OCI-LY3 (cell line): ENCODE measurements around the gene KRTAP9-3.

Experiments used
- H2AFZ ChIP-seq: fragments of 200-600, 300-600 bp; shearing (Covaris generic); 2 replicates; pipeline ENCODE4 v1.6.0; 2014; ENCODE audit warnings: antibody characterized with exemption, low read depth, low read length
- H3K27ac ChIP-seq: fragments of 200-600, 300-600 bp; sonication (generic); 2 replicates; pipeline ENCODE4 v1.5.1; 2014; ENCODE audit warnings: mild to moderate bottlenecking, low read length, moderate library complexity, mixed read lengths
- H3K27me3 ChIP-seq: fragments of 200-600, 300-600 bp; sonication (generic); 2 replicates; pipeline ENCODE4 v1.6.1; 2014; ENCODE audit warnings: low read depth, low read length, mixed read lengths
- H3K36me3 ChIP-seq: fragments of 200-600, 300-600 bp; sonication (generic); replicated peaks from 2 replicates; pipeline ENCODE3; 2014; ENCODE audit warnings: low read depth, low read length, mixed read lengths
- H3K4me1 ChIP-seq: fragments of 300-600, 200-600 bp; sonication (generic); 2 replicates; pipeline ENCODE4 v1.6.1; 2014; ENCODE audit warnings: low read length, mixed read lengths
- H3K4me2 ChIP-seq: fragments of 200-600, 300-600 bp; sonication (generic); 2 replicates; pipeline ENCODE4 v1.6.1; 2014; ENCODE audit warnings: low read length, mixed read lengths
- H3K4me3 ChIP-seq: fragments of 300-600, 200-600 bp; sonication (generic); 2 replicates; pipeline ENCODE4 v1.5.1; 2014; ENCODE audit warnings: antibody characterized with exemption, mild to moderate bottlenecking, low read length, moderate library complexity
- H3K79me2 ChIP-seq: fragments of 300-600, 200-600 bp; shearing (Covaris generic); 2 replicates; pipeline ENCODE4 v1.6.1; 2014; ENCODE audit warnings: mild to moderate bottlenecking, low read length, mixed read lengths
- H3K9ac ChIP-seq: fragments of 300-600, 200-600 bp; shearing (Covaris generic); 2 replicates; pipeline ENCODE4 v1.6.0; 2014; ENCODE audit warnings: mild to moderate bottlenecking, low read length, moderate library complexity
- H3K9me3 ChIP-seq: fragments of 200-600, 300-600 bp; shearing (Covaris generic); 2 replicates; pipeline ENCODE4 v1.6.1; 2014; ENCODE audit warnings: low read length, mixed read lengths; ENCODE audit not compliant: insufficient read depth
- H4K20me1 ChIP-seq: fragments of 200-600, 300-600 bp; sonication (generic); 2 replicates; pipeline ENCODE4 v1.6.1; 2016; ENCODE audit warnings: low read length, mixed read lengths; ENCODE audit not compliant: insufficient read depth
- CTCF ChIP-seq: fragments of 200-600, 300-600 bp; sonication (generic); IDR thresholded peaks from 2 replicates; pipeline ENCODE4 v1.5.1; 2014; ENCODE audit warnings: antibody characterized with exemption, low read length, low read depth
- EZH2phosphoT487 ChIP-seq: fragments of 200-600 bp; shearing (Covaris generic); IDR thresholded peaks from 2 replicates; pipeline ENCODE4 v1.6.1; 2018; ENCODE audit warnings: antibody characterized with exemption, mixed run types, low read depth

The KRTAP9-3 gene

GRCh38 chr17:41190328-41190727, 41.9 kb upstream of the KRTAP9-3 start:
- Histone ChIP-seq H3K36me3 (no peaks in the 10 kb centered on the region), H3K9ac (no peak overlapping the region), H3K79me2 (no peaks in the 10 kb centered on the region), H3K27ac (no peak overlapping the region), H2AFZ (no peak overlapping the region), H3K9me3 (no peaks in the 10 kb centered on the region), H3K4me2 (no peak overlapping the region), H3K27me3 (peaks cover 11% of the 10 kb centered on the region), H4K20me1 (no peaks in the 10 kb centered on the region), H3K4me3 (no peak overlapping the region), H3K4me1 (no peaks in the 10 kb centered on the region)
- TF ChIP-seq EZH2phosphoT487: no peak

DNA sequence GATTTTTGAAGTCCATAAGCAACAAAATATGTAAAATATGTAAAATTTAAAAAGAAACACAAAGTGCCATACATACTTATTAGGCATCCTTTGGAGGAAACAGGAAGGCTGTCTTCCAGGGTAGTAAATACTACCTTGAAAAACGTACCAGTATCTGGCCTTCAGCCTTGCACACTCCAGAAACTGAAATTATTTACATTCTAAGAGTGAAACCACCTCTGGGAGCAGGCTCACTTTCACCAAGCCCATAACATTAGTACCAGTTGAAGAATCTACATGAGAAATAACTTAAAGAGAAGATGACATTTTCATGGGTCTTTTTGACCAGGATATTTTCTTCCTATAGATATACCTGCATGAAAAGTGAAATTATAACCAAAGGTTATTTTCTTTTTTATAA, 36.2 kb upstream of the KRTAP9-3 start:
- H3K36me3 ChIP-seq: no peaks in the 10 kb centered on the region
- H3K27ac ChIP-seq: no peak overlapping the region
- no peaks in the 10 kb centered on the region for H3K4me1 ChIP-seq
- no peak overlapping the region for H3K4me2 ChIP-seq
- H3K9ac ChIP-seq: no peak overlapping the region
- no peaks in the 10 kb centered on the region for H4K20me1 ChIP-seq
- H3K79me2 ChIP-seq: no peaks in the 10 kb centered on the region
- H3K27me3 ChIP-seq: 0 out of 2 replicates have a peak, but pooled peaks cover under 1% of the 10 kb centered on the region
- H3K4me3 ChIP-seq: no peak overlapping the region
- H2AFZ ChIP-seq: no peak overlapping the region
- no peaks in the 10 kb centered on the region for H3K9me3 ChIP-seq
- TF ChIP-seq EZH2phosphoT487 (no peak), CTCF (no peak)

- no peak for TF ChIP-seq CTCF
- no peak for TF ChIP-seq EZH2phosphoT487
- no peak overlapping the region for H3K4me2 ChIP-seq
- no peak overlapping the region for H2AFZ ChIP-seq
- no peaks in the 10 kb centered on the region for H3K36me3 ChIP-seq
- no peaks in the 10 kb centered on the region for H3K9me3 ChIP-seq
- no peaks in the 10 kb centered on the region for H3K4me1 ChIP-seq
- no peak overlapping the region for H3K27ac ChIP-seq
- no peak overlapping the region for H3K4me3 ChIP-seq
- no peaks in the 10 kb centered on the region for H3K79me2 ChIP-seq
- H3K9ac ChIP-seq: no peak overlapping the region
- H3K27me3 ChIP-seq: no peaks in the 10 kb centered on the region
- H4K20me1 ChIP-seq: no peaks in the 10 kb centered on the region
Measured at GRCh38 chr17:41199421-41200078, 32.7 kb upstream of the KRTAP9-3 start.

DNA sequence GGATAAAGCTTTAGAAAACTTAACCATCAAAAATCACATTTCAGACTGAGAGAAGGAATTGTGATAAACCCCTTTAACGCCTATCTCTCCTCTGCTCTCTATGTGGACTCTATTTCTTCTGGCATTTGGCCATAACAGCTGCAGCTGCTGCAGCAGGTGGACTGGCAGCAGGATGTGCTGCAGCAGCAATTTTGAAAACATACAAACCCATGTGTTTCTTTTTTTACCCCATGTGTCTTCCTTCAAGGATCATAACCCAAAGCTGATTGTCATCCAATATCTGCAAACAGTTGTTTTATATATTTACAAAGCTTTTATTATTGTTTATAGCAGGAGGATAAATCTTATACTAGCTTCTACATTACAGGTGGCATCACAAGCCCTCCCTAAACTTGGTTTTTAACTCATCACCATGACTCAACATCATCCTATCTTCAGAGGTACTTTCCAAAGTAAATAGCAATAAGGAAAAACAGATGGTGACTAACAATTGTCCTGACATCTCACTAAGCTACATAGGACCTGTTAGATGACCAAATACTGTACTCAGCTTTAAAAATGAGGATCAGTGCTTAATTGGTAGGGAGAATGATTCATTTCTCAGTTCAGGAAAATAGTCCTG, 20.3 kb upstream of the KRTAP9-3 start:
- H3K9ac ChIP-seq: no peak overlapping the region
- no peak overlapping the region for H2AFZ ChIP-seq
- no peaks in the 10 kb centered on the region for H3K36me3 ChIP-seq
- no peaks in the 10 kb centered on the region for H4K20me1 ChIP-seq
- no peaks in the 10 kb centered on the region for H3K4me1 ChIP-seq
- peaks cover 37% of the 10 kb centered on the region for H3K27me3 ChIP-seq
- H3K9me3 ChIP-seq: no peaks in the 10 kb centered on the region
- no peak overlapping the region for H3K4me2 ChIP-seq
- no peaks in the 10 kb centered on the region for H3K79me2 ChIP-seq
- no peak overlapping the region for H3K27ac ChIP-seq
- H3K4me3 ChIP-seq: no peak overlapping the region
- TF ChIP-seq CTCF (no peak), EZH2phosphoT487 (no peak)
